Stomach (tissue), 9 donors: Measurements from ENCODE around the gene ELMOD1. TPM values are rescaled to one million over a fixed set of nuclear protein-coding genes. Genes with fewer than 3 reads are reported as not detected.
"Not testable (repeated sequence)": the region's sequence is repeated elsewhere in the genome, so short reads cannot be mapped to it uniquely, and the experiment has no call there.

ENCODE experiments used
- DNase-seq, 2 donors: peaks; one replicate each; pipeline versions ENCODE4 v3.0.0 to v3.0.0-alpha.2; 2013 to 2019
- H3K27ac ChIP-seq, 5 donors: fragments of 200-600 bp in 4 of 5; sonication (generic) in 4 of 5; one replicate each; pipeline ENCODE4 v1.5.1; 2013 to 2019; ENCODE audit warnings: mild to moderate bottlenecking in 1 of 5, moderate library complexity in 1 of 5
- H3K27me3 ChIP-seq, 3 donors: fragments of 200-600 bp; sonication (generic); one replicate each; pipeline ENCODE4 v1.5.1; 2017 to 2019; ENCODE audit warnings: mixed run types in 1 of 3
- H3K36me3 ChIP-seq, 4 donors: fragments of 200-600 bp; sonication (generic); 1 replicate in 3 of 4; 2 replicates in 1 of 4; pipeline ENCODE4 v1.5.1; 2016 to 2019
- H3K4me1 ChIP-seq, 4 donors: fragments of 200-600 bp; sonication (generic); one replicate each; pipeline ENCODE4 v1.5.1; 2016 to 2019
- H3K4me3 ChIP-seq, 4 donors: fragments of 200-600 bp; sonication (generic) in 3 of 4; one replicate each; pipeline ENCODE4 v1.5.1; 2016 to 2019; ENCODE audit warnings: mild to moderate bottlenecking in 1 of 4
- H3K9me3 ChIP-seq, 4 donors: fragments of 200-600 bp; sonication (generic); one replicate each; pipeline ENCODE4 v1.5.1; 2016 to 2019
- CTCF ChIP-seq, 7 experiments: fragments of 450-650 bp in 4 of 7; fragments of 200-600 bp in 3 of 7; sonication (generic) in 3 of 7; IDR thresholded peaks; one replicate each; pipeline ENCODE4 v1.5.1; 2016 to 2019; ENCODE audit warnings: antibody characterized with exemption in 7 of 7, control low read depth in 2 of 7, mild to moderate bottlenecking in 1 of 7
- EP300 ChIP-seq: sonication (generic); formaldehyde crosslinking; IDR thresholded peaks from one replicate; pipeline ENCODE4 v1.6.1; 2017; ENCODE audit warnings: antibody characterized with exemption
- POLR2A ChIP-seq, 4 donors: fragments of 450-650 bp; IDR thresholded peaks; one replicate each; pipeline ENCODE4 v1.6.1; 2016; ENCODE audit warnings: antibody characterized with exemption in 4 of 4, control low read depth in 2 of 4, mild to moderate bottlenecking in 1 of 4, moderate library complexity in 1 of 4
- POLR2AphosphoS5 ChIP-seq, 3 donors: sonication (generic); formaldehyde crosslinking; IDR thresholded peaks; one replicate each; pipeline ENCODE4 v1.6.1; 2016; ENCODE audit warnings: antibody characterized with exemption in 3 of 3
- WGBS, 5 donors: extraction: QIAGEN DNeasy Blood & Tissue Kit in 3 of 5; methylation state at CpG; one replicate each; pipeline versions ENCODE4 v1.1.5 to v1.1.7; 2013 to 2018; 5-methylcytosine and 5-hydroxymethylcytosine counted together
- intact Hi-C: fragments of 100-400 bp; cut with DNase I; formaldehyde crosslinking; loops from one replicate; pipeline ENCODE4 v1.15.1; 2023; ENCODE audit warnings: low total_unique reads
- polyA plus RNA-seq, 3 donors: library from polyadenylated mRNA; stranded (reverse); fragments of 200-250 nt; gene quantifications; one replicate each; pipeline ENCODE4 v1.2.3, GENCODE V29; 2013
- total RNA-seq, 5 donors: library from RNA; depleted of rRNA; stranded (reverse); fragments of >200 nt; gene quantifications; one replicate each; pipeline versions ENCODE4 v1.1.0 to v1.2.3, GENCODE V29; 2014 to 2016
- donor health status: healthy with polysubstance abuse.
- donor health status: Bipolar disorder and iron deficiency.
- donor health status: healthy.

Gene ELMOD1
- total and polyA plus RNA-seq, 8 donors = 0.15 to 1.1 (median 0.31) TPM; not detected in 5

- WGBS, 5 donors = 36 to 64% (median 43%) methylated on average over 6 of the region's 6 CpGs
- no peaks in the 10 kb centered on the region for H3K36me3 ChIP-seq
- no peak overlapping the region for H3K27ac ChIP-seq
- peaks cover 0 to 8% (median 0%) of the 10 kb centered on the region in 3 donors for H3K27me3 ChIP-seq
- TF ChIP-seq POLR2A (IDR thresholded peaks at IDR 0.05) = no peak
- TF ChIP-seq CTCF (IDR thresholded peaks at IDR 0.05) = no peak
- TF ChIP-seq EP300 = no peak
- TF ChIP-seq POLR2AphosphoS5 (IDR thresholded peaks at IDR 0.05) = no peak
- no peaks in the 10 kb centered on the region for H3K4me1 ChIP-seq
- no peak overlapping the region for H3K4me3 ChIP-seq
- H3K9me3 ChIP-seq = no peaks in the 10 kb centered on the region
- DNase-seq = no peak
- intact Hi-C loops = no loop called here
These were observed 13.6 kb upstream of the ELMOD1 start for GRCh38 chr11:107577346-107577711.

GRCh38 chr11:107579169-107579568, 11.8 kb upstream of the ELMOD1 start:
- H3K9me3 ChIP-seq, DNase-seq, H3K27me3 ChIP-seq, H3K36me3 ChIP-seq, H3K4me1 ChIP-seq, H3K4me3 ChIP-seq, H3K27ac ChIP-seq, intact Hi-C loops: not testable (repeated sequence)
- WGBS, 5 donors = 88 to 99% (median 97%) methylated on average over 2 of the region's 2 CpGs

GRCh38 chr11:107581147-107581546, 9.8 kb upstream of the ELMOD1 start:
- 39 to 47% (median 41%) methylated on average over 3 of the region's 3 CpGs for WGBS, 5 donors
- H3K27me3 ChIP-seq = peaks cover 0 to 5% (median 2%) of the 10 kb centered on the region in 3 donors

GRCh38 chr11:107583629-107584195, 7.2 kb upstream of the ELMOD1 start:
- intact Hi-C loops = no loop called here
- Histone ChIP-seq H3K27ac (no peak overlapping the region), H3K27me3 (peaks cover 0 to 29% (median 14%) of the 10 kb centered on the region in 3 donors), H3K4me3 (no peak overlapping the region), H3K36me3 (no peaks in the 10 kb centered on the region), H3K4me1 (no peaks in the 10 kb centered on the region), H3K9me3 (no peaks in the 10 kb centered on the region)
- 71 to 85% (median 78%) methylated on average over 3 of the region's 3 CpGs for WGBS, 5 donors
- TF ChIP-seq CTCF (IDR thresholded peaks at IDR 0.05) (no peak), EP300 (no peak), POLR2A (IDR thresholded peaks at IDR 0.05) (no peak), POLR2AphosphoS5 (IDR thresholded peaks at IDR 0.05) (no peak)
- no peak for DNase-seq

More at GRCh38 chr11:107581147-107581546, 9.8 kb upstream of the ELMOD1 start:
- TF ChIP-seq POLR2AphosphoS5 (IDR thresholded peaks at IDR 0.05) (no peak), EP300 (no peak)
- Histone ChIP-seq H3K27ac (no peak overlapping the region), H3K4me1 (no peaks in the 10 kb centered on the region), H3K4me3 (no peak overlapping the region), H3K36me3 (no peaks in the 10 kb centered on the region), H3K9me3 (no peaks in the 10 kb centered on the region)
- no peak for DNase-seq
- intact Hi-C loops = no loop called here

GRCh38 chr11:107587306-107587979, 3.5 kb upstream of the ELMOD1 start:
- no peak for TF ChIP-seq EP300
- no peak for TF ChIP-seq POLR2AphosphoS5 (IDR thresholded peaks at IDR 0.05)
- TF ChIP-seq POLR2A (IDR thresholded peaks at IDR 0.05) = no peak
- no peaks in the 10 kb centered on the region for H3K36me3 ChIP-seq
- no peak for DNase-seq
- H3K27me3 ChIP-seq = peaks cover 7 to 67% (median 43%) of the 10 kb centered on the region in 3 donors
- peaks cover 16 to 30% (median 26%) of the 10 kb centered on the region in 4 donors for H3K4me1 ChIP-seq
- intact Hi-C loops = no loop called here
- WGBS, 5 donors = 56 to 71% (median 62%) methylated on average over 5 of the region's 5 CpGs
- no peaks in the 10 kb centered on the region for H3K9me3 ChIP-seq
- H3K27ac ChIP-seq = no peak overlapping the region
- H3K4me3 ChIP-seq = no peak overlapping the region
